Measurements from ENCODE around the gene CCDC71. TPM values are rescaled to one million over a fixed set of nuclear protein-coding genes. Genes with fewer than 3 reads are reported as not detected.

CCDC71 gene
- total RNA-seq, result 15.1 and 28.7 TPM in 2 replicates

DNA sequence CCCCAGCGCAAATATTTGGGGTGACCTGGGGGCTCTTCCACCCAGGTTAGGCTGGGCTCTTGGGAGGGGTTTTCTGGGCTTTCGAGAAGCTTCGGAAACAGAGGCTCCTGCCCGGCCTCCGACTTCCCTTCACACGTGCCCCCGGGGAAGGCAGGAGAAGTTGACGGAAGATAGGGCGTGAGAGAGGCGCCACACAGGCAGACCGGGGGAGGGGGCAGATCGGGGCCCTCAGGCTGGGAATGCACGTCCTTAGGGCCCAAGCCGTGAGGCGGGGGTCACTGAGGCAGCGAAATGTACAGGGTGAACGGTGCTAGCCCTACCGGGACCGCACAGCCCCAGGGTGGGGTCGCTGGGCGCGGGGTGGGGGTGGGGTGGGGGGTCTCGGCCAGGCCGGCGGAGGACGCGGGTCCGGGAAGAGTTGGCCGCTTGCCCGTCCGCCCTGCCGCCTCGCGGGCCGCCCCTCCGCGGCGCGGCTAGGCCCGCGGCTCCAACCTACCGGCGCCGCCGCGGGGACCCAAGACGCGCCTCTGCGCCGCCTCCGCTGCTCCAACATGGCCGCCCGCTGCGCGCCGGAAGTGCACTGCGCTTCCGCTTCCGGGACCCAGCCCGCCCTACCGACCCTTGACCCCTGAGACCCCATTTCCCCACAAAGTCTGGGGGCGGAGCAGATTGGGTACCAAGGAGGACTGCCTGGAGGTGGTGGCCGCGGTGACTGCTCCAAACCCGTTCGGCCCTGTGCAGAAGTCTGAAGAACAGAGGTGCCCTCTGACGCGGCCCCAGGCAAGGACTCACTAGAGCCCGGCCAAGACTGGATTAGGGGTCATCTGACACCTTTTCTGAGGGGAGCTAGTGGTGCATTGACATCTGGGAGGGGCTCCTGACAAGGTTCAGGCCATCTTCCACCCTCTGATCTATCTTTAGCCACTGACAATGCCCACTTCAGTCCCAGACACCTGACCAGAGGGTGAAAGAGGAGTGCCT, at the start of gene CCDC71:
Gene CCDC71 (minus strand): TSS at position 561 of the 981 bp plus-strand sequence. CDS start 2,123 bp downstream, outside the sequence.
- peak; percentile 13 for DNase-seq (ENCODE audit: low read depth)

- no peak for DNase-seq (ENCODE audit: low read depth)
These were observed 47.9 kb upstream of the CCDC71 start for GRCh38 chr3:49213998-49214397.

DNA sequence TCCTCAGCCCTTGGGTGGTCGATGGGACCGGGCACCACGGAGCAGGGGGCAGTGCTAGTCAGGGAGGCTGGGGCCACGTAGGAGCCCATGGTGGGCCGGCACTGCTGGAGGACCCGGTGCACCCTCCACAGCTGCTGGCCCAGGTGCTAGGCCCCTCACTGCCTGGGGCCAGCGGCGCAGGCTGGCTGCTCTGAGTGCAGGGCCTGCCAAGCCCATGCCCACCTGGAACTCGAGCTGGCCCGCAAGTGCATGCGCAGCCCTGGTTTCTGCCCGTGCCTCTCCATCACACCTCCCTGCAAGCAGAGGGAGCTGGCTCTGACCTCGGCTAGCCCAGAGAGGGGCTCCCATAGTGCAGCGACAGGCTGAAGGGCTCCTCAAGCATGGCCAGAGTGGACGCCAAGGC, 47.4 kb upstream of the CCDC71 start:
- no peak for DNase-seq (ENCODE audit: low read depth)

DNA sequence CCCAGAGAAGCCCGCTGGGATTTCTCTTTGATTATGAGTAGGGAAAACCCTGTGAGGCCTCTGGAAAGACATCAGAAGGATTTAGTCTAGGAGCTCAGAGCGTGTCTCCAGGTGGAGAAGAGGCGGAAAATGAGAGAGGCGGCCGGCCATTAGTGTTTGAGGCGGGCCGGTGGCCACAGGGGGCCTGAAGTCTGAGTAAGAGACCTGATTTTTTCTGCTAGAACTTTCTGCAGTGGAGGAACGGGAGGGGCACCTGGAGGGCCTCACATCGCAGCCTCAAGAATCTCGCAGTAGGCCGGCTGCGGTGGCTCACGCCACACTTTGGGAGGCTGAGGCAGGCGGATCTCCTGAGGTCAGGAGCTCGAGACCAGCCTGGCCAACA, 33.8 kb upstream of the CCDC71 start:
- DNase-seq (ENCODE audit: low read depth), result no peak

DNA sequence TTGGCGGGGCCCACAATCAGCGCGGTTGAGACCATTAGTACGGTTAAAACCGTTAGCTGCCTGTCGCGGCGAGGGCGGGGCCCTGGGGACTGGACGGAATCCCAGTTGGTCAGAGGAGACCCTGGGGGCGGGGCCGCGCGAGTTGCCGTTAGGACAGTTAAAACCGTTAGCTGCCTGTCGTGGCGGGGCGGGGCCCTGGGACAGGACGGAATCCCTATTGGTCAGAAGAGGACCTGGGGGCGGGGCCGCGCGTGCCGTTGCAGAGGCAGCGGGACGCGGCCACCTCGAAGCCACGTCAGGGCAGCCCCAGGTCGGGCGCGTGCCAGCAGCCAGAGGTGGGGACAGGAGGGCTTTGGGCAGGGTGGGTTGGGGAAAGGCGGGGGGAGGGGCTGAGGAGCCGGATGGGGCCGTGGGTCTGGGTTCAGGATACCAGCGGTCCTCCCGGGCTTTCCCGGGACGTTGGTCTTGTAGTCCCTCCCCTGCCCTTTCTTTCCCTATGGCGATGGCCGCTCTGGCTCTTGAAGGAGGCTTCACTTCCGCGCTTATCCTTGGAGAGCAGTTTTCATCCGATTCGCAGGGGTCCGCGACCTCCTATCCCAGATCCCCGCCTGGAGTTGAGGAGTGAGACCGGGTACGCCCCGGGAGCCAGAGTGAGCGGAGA, 33.2 kb upstream of the CCDC71 start:
- DNase-seq (ENCODE audit: low read depth), result peak; percentile 67

- DNase-seq (ENCODE audit: low read depth), result no peak
These were observed 32.6 kb upstream of the CCDC71 start for GRCh38 chr3:49198611-49199230.

DNA sequence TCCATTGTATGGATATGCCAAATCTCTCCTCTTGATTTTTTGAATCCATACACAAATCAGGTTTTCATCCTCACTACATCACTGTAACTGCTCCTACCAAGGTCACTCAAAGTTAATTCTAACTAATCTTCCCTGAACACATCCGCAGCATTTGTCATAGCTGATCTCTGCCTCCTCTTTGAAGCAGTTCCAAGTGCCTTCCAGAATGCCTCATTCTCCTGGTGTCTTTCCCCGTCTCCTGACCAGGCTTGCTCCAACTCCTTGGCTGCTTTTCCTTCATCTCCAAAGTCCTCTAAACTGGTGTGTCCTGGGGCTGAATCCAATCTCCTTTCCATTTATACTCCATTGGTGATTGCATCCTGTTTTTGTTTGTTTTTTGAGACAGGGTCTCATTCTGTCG, 32.0 kb upstream of the CCDC71 start:
- no peak for DNase-seq (ENCODE audit: low read depth)

DNA sequence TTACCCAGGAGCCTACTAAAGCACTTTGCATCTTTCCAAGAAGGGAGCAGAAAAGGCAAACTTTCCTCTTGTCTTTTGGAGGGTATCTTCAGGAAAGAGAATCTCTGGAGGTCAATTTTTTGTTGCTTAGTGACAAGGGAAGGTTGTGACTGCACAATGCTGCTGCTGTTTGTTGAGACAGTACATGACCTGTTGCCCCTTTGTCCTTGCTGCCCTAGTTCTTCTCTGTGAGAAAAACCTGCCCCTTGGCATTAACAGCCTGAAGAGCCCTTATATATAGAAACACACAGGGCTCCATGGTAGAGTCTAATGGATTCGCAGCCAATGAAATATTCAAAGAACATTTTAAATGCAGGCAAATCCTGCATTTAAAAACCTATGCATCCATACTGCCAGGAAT, 25.6 kb upstream of the CCDC71 start:
- no peak for DNase-seq (ENCODE audit: low read depth)

GRCh38 chr3:49183873-49184272, 17.7 kb upstream of the CCDC71 start:
- no peak for DNase-seq (ENCODE audit: low read depth)

- DNase-seq (ENCODE audit: low read depth), result no peak
These were observed 16.6 kb upstream of the CCDC71 start for GRCh38 chr3:49182682-49183081.

DNA sequence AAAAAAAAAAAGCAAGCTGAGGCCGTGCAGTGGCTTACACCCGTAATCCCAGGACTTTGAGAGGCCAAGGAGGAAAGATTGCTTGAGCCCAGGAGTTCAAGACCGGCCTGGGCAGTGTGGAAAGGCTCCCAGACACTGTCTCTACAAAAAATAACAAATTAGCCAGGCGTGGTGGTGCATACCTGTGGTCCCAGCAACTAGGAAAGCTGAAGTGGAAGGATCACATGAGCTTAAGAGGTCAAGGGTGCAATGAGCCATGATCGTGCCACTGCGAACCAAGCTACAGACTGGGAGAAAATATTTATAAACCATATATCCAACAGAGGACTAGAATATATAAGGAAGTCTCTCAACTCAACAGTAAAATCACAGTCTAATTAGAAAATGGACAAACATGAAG, 15.2 kb upstream of the CCDC71 start:
- peak; percentile 54 for DNase-seq (ENCODE audit: low read depth)

DNA sequence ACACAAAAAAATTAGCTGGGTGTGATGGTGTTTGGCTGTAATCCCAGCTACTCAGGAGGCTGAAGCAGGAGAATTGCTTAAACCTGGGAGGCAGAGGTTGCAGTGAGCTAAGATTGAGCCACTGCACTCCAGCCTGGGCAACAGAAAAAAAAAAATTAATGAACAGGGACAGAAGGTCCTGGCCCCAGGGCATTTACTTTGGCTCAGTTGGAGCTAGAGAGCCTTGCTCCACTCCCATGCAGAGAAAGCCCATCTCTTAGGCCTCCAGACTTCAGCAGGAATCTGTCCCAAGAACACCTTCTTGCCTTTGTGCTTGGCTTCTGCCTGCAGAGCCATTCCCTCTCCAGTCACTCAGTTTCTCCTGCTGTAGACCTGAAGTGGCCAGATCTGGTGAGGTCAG, 14.0 kb upstream of the CCDC71 start:
- DNase-seq (ENCODE audit: low read depth), result no peak

DNA sequence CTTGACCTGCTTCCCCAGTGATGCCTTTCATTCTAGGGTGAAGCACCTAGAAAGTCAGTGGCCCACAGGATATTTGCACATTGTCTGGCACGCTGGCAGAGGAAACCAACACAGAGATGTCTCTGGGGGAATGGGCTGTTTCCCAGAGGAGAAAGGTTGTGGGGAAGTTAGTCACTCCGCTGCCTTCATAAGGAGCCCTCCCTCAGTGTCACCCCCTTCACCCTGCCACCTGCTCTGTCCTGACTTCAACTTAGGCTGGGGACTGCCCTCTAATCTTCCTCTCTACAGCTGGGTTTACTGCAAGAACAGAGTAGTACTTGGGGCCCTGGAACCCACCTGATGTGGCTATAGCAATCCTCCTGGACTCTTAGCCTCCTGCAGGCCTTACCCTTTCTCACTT, 10.9 kb upstream of the CCDC71 start:
- no peak for DNase-seq (ENCODE audit: low read depth)

DNA sequence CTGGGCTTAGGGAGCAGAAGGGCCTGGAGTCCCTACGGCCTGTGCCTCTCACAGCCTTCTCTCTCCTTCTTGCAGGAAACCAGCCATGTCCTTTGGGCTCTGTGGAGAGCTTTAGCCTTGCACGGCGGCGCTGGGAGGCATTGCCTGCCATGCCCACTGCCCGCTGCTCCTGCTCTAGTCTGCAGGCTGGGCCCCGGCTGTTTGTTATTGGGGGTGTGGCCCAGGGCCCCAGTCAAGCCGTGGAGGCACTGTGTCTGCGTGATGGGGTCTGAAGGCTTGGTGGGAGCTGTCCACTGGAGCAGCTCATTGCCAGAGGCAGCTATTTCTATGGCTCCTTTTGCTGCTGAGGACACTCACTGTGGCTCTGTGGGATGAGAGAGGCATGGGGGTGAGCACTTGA, 9.4 kb upstream of the CCDC71 start:
- DNase-seq (ENCODE audit: low read depth), result no peak

DNA sequence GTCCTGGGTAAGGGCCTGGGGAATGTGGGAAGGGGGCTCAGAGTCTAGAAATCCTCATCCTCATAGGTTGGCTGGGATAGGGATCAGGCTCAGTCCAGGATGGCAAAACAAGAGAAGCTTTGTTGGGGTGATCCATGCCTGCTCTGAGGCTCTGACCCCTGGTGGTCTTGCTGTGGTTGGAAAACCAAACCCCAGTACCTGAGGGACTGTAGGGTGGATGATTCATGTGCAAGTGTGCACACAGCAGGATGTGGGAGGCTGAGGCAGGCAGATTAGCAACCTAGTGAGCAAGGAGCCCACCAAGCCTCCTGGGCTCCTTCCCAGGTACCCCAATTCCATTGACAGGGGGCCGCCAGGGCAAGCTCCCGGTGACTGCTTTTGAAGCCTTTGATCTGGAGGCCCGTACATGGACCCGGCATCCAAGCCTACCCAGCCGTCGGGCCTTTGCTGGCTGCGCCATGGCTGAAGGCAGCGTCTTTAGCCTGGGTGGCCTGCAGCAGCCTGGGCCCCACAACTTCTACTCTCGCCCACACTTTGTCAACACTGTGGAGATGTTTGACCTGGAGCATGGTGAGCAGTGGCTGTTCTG, 8.4 kb upstream of the CCDC71 start:
- no peak for DNase-seq (ENCODE audit: low read depth)

DNA sequence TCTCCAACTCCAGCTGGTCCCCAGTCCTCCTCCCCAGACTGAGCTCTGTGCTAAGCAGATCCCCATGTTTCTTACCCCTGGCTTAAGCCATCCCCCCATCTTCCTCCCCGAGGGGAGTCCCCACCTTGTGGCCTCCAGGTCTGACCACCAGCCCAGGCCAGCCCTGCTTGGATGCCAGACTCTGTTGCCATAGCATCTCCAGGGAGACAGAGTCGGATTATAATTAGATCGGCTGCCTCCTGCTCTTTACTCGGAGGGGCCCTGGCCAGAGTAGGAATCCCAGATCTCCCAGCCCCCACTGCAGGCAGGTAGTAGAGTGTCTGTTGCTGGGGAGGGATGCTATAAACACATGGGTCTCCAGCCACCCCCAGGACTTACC, 7.7 kb upstream of the CCDC71 start:
- DNase-seq (ENCODE audit: low read depth), result no peak

GRCh38 chr3:49173116-49173791, 7.1 kb upstream of the CCDC71 start:
- DNase-seq (ENCODE audit: low read depth), result peak; percentile 48

GRCh38 chr3:49172551-49173041, 6.5 kb upstream of the CCDC71 start:
- no peak for DNase-seq (ENCODE audit: low read depth)

- no peak for DNase-seq (ENCODE audit: low read depth)
These were observed 5.8 kb upstream of the CCDC71 start for GRCh38 chr3:49171775-49172500.

DNA sequence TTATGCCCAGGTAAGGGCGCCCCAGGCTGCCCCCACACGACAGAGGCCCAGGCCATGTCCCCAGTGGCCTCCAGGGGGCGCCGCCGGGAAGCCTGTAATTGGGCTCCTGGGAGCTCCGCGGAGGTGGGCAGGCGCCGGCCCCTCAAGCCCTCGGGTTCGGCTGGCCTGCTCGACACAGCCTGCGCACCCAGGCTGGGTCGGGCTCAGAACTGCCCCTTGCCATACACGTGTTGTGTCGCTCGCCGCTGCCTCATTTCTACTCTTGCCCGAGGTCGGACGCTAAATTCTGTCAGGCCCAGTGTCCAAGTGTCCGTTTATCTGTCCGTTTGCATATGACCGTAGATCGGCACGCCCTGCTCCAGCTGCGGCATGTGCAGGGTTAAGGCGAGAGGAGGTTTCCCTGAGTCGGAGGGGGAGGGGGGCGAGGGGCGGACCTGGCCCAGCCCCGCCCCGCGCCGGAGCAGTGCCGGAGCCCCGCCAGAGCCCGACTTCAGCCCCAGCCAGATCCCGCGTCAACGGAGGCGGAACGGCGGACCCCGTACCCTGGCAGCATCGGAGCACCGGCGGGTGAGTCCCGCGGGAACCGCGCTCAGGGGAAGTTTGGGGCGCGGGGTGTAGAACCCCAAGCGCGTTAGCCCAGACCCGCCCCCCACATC, 5.1 kb upstream of the CCDC71 start, which contains the start of gene KLHDC8B:
Gene KLHDC8B (plus strand): TSS at position 480 of the 656 bp plus-strand sequence. CDS start 1,172 bp downstream, outside the sequence.
- peak; percentile 68 for DNase-seq (ENCODE audit: low read depth)
